Measurements from ENCODE around the gene VAMP2.

The VAMP2 gene

GRCh38 chr17:8121681-8122421, 40.9 kb downstream of the VAMP2 start:
- Histone ChIP-seq H3K4me1 (peaks cover 43% of the 10 kb centered on the region), H3K4me3 (ENCODE audit: low read depth, low read length) (peak overlapping the region; percentile 80), H3K9me3 (ENCODE audit: control insufficient read depth, low read length) (no peaks in the 10 kb centered on the region), H3K4me2 (ENCODE audit: low read length) (peak overlapping the region; percentile 82), H3K79me2 (no peaks in the 10 kb centered on the region), H3K9ac (no peak overlapping the region), H2AFZ (peak overlapping the region; percentile 87), H3K27ac (peak overlapping the region; percentile 52), H3K36me3 (ENCODE audit: control insufficient read depth, insufficient read depth, low read length) (no peaks in the 10 kb centered on the region), H3K27me3 (ENCODE audit: control insufficient read depth, insufficient read depth, low read length) (peaks cover 2% of the 10 kb centered on the region)
- TF ChIP-seq CTCF (IDR thresholded peaks at IDR 0.05), result peak; percentile 71

- Histone ChIP-seq H3K9me3 (ENCODE audit: control insufficient read depth, low read length) (no peaks in the 10 kb centered on the region), H3K9ac (no peak overlapping the region), H3K4me2 (ENCODE audit: low read length) (peak overlapping the region; percentile 82), H3K79me2 (no peaks in the 10 kb centered on the region), H3K36me3 (ENCODE audit: control insufficient read depth, insufficient read depth, low read length) (no peaks in the 10 kb centered on the region), H3K27ac (peak overlapping the region; percentile 52), H3K27me3 (ENCODE audit: control insufficient read depth, insufficient read depth, low read length) (peaks cover 2% of the 10 kb centered on the region), H3K4me3 (ENCODE audit: low read depth, low read length) (peak overlapping the region; percentile 80), H3K4me1 (peaks cover 40% of the 10 kb centered on the region), H2AFZ (peak overlapping the region; percentile 87)
- TF ChIP-seq CTCF (IDR thresholded peaks at IDR 0.05), result no peak
Observed at GRCh38 chr17:8121407-8121680, 41.4 kb downstream of the VAMP2 start.

- Histone ChIP-seq H3K27me3 (ENCODE audit: control insufficient read depth, insufficient read depth, low read length) (peaks cover 2% of the 10 kb centered on the region), H3K27ac (peak overlapping the region; percentile 78)
Observed at GRCh38 chr17:8120520-8121406, 42.0 kb downstream of the VAMP2 start.

GRCh38 chr17:8119581-8120519, 42.9 kb downstream of the VAMP2 start:
- peaks cover 31% of the 10 kb centered on the region for H3K4me1 ChIP-seq
- H3K79me2 ChIP-seq, result no peaks in the 10 kb centered on the region
- peak overlapping the region; percentile 58 for H3K4me3 ChIP-seq (ENCODE audit: low read depth, low read length)
- TF ChIP-seq CTCF (IDR thresholded peaks at IDR 0.05), result no peak
- no peak overlapping the region for H3K9ac ChIP-seq
- peak overlapping the region; percentile 82 for H3K4me2 ChIP-seq (ENCODE audit: low read length)
- peak overlapping the region; percentile 78 for H3K27ac ChIP-seq
- no peaks in the 10 kb centered on the region for H3K9me3 ChIP-seq (ENCODE audit: control insufficient read depth, low read length)
- H2AFZ ChIP-seq, result peak overlapping the region; percentile 87
- H3K36me3 ChIP-seq (ENCODE audit: control insufficient read depth, insufficient read depth, low read length), result no peaks in the 10 kb centered on the region
- peaks cover 2% of the 10 kb centered on the region for H3K27me3 ChIP-seq (ENCODE audit: control insufficient read depth, insufficient read depth, low read length)

More at GRCh38 chr17:8120520-8121406, 42.0 kb downstream of the VAMP2 start:
- no peaks in the 10 kb centered on the region for H3K79me2 ChIP-seq
- H3K36me3 ChIP-seq (ENCODE audit: control insufficient read depth, insufficient read depth, low read length), result no peaks in the 10 kb centered on the region
- H3K9me3 ChIP-seq (ENCODE audit: control insufficient read depth, low read length), result no peaks in the 10 kb centered on the region
- peak overlapping the region; percentile 58 for H3K4me3 ChIP-seq (ENCODE audit: low read depth, low read length)
- no peak for TF ChIP-seq CTCF (IDR thresholded peaks at IDR 0.05)
- H3K9ac ChIP-seq, result no peak overlapping the region
- peak overlapping the region; percentile 87 for H2AFZ ChIP-seq
- peaks cover 35% of the 10 kb centered on the region for H3K4me1 ChIP-seq
- H3K4me2 ChIP-seq (ENCODE audit: low read length), result peak overlapping the region; percentile 82

Measured in parathyroid adenoma (tissue), 2 donors.